Stomach (tissue), 9 donors: ENCODE measurements around the gene BAHD1. TPM values are rescaled to one million over a fixed set of nuclear protein-coding genes. Genes with fewer than 3 reads are reported as not detected.

ENCODE experiments used
- DNase-seq, 2 donors: peaks; one replicate each; pipeline versions ENCODE4 v3.0.0 to v3.0.0-alpha.2; 2013 to 2019
- H3K27ac ChIP-seq, 5 donors: fragments of 200-600 bp in 4 of 5; sonication (generic) in 4 of 5; one replicate each; pipeline ENCODE4 v1.5.1; 2013 to 2019; ENCODE audit warnings: mild to moderate bottlenecking in 1 of 5, moderate library complexity in 1 of 5
- H3K27me3 ChIP-seq, 3 donors: fragments of 200-600 bp; sonication (generic); one replicate each; pipeline ENCODE4 v1.5.1; 2017 to 2019; ENCODE audit warnings: mixed run types in 1 of 3
- H3K36me3 ChIP-seq, 4 donors: fragments of 200-600 bp; sonication (generic); 1 replicate in 3 of 4; 2 replicates in 1 of 4; pipeline ENCODE4 v1.5.1; 2016 to 2019
- H3K4me1 ChIP-seq, 4 donors: fragments of 200-600 bp; sonication (generic); one replicate each; pipeline ENCODE4 v1.5.1; 2016 to 2019
- H3K4me3 ChIP-seq, 4 donors: fragments of 200-600 bp; sonication (generic) in 3 of 4; one replicate each; pipeline ENCODE4 v1.5.1; 2016 to 2019; ENCODE audit warnings: mild to moderate bottlenecking in 1 of 4
- H3K9me3 ChIP-seq, 4 donors: fragments of 200-600 bp; sonication (generic); one replicate each; pipeline ENCODE4 v1.5.1; 2016 to 2019
- EP300 ChIP-seq: sonication (generic); formaldehyde crosslinking; IDR thresholded peaks from one replicate; pipeline ENCODE4 v1.6.1; 2017; ENCODE audit warnings: antibody characterized with exemption
- POLR2A ChIP-seq, 4 donors: fragments of 450-650 bp; IDR thresholded peaks; one replicate each; pipeline ENCODE4 v1.6.1; 2016; ENCODE audit warnings: antibody characterized with exemption in 4 of 4, control low read depth in 2 of 4, mild to moderate bottlenecking in 1 of 4, moderate library complexity in 1 of 4
- POLR2AphosphoS5 ChIP-seq, 3 donors: sonication (generic); formaldehyde crosslinking; IDR thresholded peaks; one replicate each; pipeline ENCODE4 v1.6.1; 2016; ENCODE audit warnings: antibody characterized with exemption in 3 of 3
- WGBS, 5 donors: extraction: QIAGEN DNeasy Blood & Tissue Kit in 3 of 5; methylation state at CpG; one replicate each; pipeline versions ENCODE4 v1.1.5 to v1.1.7; 2013 to 2018; 5-methylcytosine and 5-hydroxymethylcytosine counted together
- intact Hi-C: fragments of 100-400 bp; cut with DNase I; formaldehyde crosslinking; loops from one replicate; pipeline ENCODE4 v1.15.1; 2023; ENCODE audit warnings: low total_unique reads
- polyA plus RNA-seq, 3 donors: library from polyadenylated mRNA; stranded (reverse); fragments of 200-250 nt; gene quantifications; one replicate each; pipeline ENCODE4 v1.2.3, GENCODE V29; 2013
- total RNA-seq, 5 donors: library from RNA; depleted of rRNA; stranded (reverse); fragments of >200 nt; gene quantifications; one replicate each; pipeline versions ENCODE4 v1.1.0 to v1.2.3, GENCODE V29; 2014 to 2016
- TF ChIP-seq, protein P1 (sequence below), 7 experiments: fragments of 450-650 bp in 4 of 7; fragments of 200-600 bp in 3 of 7; sonication (generic) in 3 of 7; IDR thresholded peaks; one replicate each; pipeline ENCODE4 v1.5.1; 2016 to 2019; ENCODE audit warnings: antibody characterized with exemption in 7 of 7, control low read depth in 2 of 7, mild to moderate bottlenecking in 1 of 7
- donor health status: healthy with polysubstance abuse.
- donor health status: Bipolar disorder and iron deficiency.
- donor health status: healthy.

The BAHD1 gene
- total and polyA plus RNA-seq, 8 donors = 5.3 to 35.9 (median 9.9) TPM

DNA sequence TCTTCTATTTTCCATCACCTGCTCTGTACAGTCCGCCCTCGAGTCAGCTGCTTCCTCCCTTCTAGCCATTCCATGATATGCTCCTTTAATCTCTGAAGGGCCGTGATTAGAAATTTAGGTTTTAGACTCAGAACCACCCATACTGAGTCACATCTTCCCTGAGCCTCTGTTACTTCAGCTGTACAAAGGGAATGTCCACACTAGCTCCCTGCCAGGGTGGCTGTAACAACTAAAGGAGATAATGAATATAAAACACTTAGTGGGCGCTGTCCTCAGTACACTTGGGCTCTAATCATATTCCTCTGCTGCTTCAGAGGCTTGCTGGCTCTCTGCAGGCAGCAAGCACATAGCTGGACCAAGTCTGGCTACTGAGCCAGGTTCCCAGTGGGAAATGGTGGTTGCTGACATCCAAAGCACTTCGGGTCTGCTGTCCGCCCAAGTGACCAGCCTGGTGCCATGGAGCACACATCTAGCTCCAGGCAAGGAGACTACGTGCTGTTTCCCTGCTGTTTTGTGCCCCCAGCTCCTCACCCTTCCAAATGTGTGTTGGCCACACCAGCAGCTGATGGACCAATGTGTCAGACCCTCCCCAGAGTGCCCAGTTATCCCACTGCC lies 29.1 kb downstream of the BAHD1 start:
- H3K9me3 ChIP-seq = no peaks in the 10 kb centered on the region
- DNase-seq = no peak
- intact Hi-C loops = no loop called here
- peak overlapping the region; percentile 79 to 96 (median 92) for H3K4me3 ChIP-seq
- H3K27me3 ChIP-seq = no peaks in the 10 kb centered on the region
- H3K27ac ChIP-seq = peak overlapping the region; percentile 82 to 93 (median 90)
- H3K4me1 ChIP-seq = peaks cover 20 to 33% (median 31%) of the 10 kb centered on the region in 4 donors
- no peak for TF ChIP-seq POLR2AphosphoS5 (IDR thresholded peaks at IDR 0.05)
- TF ChIP-seq EP300 = no peak
- TF ChIP-seq, protein P1, sequence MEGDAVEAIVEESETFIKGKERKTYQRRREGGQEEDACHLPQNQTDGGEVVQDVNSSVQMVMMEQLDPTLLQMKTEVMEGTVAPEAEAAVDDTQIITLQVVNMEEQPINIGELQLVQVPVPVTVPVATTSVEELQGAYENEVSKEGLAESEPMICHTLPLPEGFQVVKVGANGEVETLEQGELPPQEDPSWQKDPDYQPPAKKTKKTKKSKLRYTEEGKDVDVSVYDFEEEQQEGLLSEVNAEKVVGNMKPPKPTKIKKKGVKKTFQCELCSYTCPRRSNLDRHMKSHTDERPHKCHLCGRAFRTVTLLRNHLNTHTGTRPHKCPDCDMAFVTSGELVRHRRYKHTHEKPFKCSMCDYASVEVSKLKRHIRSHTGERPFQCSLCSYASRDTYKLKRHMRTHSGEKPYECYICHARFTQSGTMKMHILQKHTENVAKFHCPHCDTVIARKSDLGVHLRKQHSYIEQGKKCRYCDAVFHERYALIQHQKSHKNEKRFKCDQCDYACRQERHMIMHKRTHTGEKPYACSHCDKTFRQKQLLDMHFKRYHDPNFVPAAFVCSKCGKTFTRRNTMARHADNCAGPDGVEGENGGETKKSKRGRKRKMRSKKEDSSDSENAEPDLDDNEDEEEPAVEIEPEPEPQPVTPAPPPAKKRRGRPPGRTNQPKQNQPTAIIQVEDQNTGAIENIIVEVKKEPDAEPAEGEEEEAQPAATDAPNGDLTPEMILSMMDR (IDR thresholded peaks at IDR 0.05) = no peak
- no peak for TF ChIP-seq POLR2A (IDR thresholded peaks at IDR 0.05)
- WGBS, 5 donors = 67 to 81% (median 75%) methylated on average over 5 to 7 of the region's 7 CpGs
- H3K36me3 ChIP-seq = peaks cover 12 to 30% (median 27%) of the 10 kb centered on the region in 4 donors

DNA sequence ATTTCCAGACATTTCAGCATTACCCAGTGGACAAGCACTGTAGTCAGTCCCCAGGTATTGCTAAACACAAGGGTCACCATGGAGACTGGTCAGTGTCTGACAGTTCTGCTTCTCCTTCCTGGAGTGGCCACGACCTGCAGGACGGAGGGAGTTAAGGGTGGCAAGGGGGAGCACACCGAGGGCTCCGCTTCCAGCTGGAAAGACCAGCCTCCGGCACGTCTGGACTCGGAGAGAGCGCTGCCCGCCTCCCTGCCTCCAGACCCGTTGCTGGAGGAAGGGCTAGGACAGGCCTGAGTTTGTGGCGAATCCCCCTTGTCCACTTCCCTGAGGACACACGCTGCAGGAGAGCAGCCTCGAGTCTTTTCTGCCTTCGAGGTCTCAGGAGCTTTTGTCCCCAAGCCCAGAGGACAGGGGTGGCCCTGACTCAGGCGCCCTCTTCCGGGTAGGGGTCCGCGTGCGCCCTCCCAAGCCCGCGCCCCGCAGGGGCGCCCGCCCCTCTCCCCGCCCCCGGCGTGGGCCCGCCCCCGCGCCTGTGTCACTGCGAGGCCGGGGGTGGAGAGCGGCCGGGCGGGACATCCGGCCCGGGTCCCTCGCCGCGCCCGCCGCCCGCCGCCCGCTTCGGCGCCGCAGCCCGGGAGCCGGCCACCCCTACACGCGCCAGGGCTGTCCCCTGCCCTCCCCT lies 29.8 kb downstream of the BAHD1 start, which contains the start of gene CHST14:
Gene CHST14 (plus strand): TSS at position 562 of the 682 bp plus-strand sequence. CDS start 230 bp downstream, outside the sequence.
- Histone ChIP-seq H3K36me3 (peaks cover 5 to 23% (median 20%) of the 10 kb centered on the region in 4 donors), H3K27ac (peak within 1 kb of the TSS; percentile 82 to 93 (median 90)), H3K9me3 (no peaks in the 10 kb centered on the region), H3K4me1 (peaks cover 20 to 33% (median 31%) of the 10 kb centered on the region in 4 donors), H3K27me3 (no peaks in the 10 kb centered on the region), H3K4me3 (peak within 1 kb of the TSS; percentile 79 to 96 (median 92))
- intact Hi-C loops = no loop called here
- TF ChIP-seq EP300 = no peak
- TF ChIP-seq, protein P1 (IDR thresholded peaks at IDR 0.05) = no peak
- TF ChIP-seq POLR2AphosphoS5 (IDR thresholded peaks at IDR 0.05) = no peak
- no peak for TF ChIP-seq POLR2A (IDR thresholded peaks at IDR 0.05)
- peak; percentile 55 to 88 for DNase-seq
- WGBS, 5 donors = 0 to 4% (median 2%) methylated on average over 13 to 52 of the region's 52 CpGs

DNA sequence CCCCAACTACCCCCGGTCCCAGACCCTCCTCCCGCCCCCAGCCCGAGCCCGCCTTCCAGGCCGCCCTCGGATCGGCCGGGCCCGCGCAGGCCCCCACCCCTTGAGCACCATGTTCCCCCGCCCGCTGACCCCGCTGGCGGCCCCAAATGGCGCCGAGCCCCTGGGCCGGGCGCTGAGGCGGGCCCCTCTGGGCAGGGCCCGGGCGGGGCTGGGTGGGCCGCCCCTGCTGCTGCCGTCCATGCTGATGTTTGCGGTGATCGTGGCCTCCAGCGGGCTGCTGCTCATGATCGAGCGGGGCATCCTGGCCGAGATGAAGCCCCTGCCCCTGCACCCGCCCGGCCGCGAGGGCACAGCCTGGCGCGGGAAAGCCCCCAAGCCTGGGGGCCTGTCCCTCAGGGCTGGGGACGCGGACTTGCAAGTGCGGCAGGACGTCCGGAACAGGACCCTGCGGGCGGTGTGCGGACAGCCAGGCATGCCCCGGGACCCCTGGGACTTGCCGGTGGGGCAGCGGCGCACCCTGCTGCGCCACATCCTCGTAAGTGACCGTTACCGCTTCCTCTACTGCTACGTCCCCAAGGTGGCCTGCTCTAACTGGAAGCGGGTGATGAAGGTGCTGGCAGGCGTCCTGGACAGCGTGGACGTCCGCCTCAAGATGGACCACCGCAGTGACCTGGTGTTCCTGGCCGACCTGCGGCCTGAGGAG lies 30.5 kb downstream of the BAHD1 start:
- DNase-seq = peak; percentile 37 to 78

More for the DNA sequence above, 30.5 kb downstream of the BAHD1 start:
- no peaks in the 10 kb centered on the region for H3K27me3 ChIP-seq
- peak overlapping the region; percentile 82 to 93 (median 90) for H3K27ac ChIP-seq
- peaks cover 0 to 16% (median 13%) of the 10 kb centered on the region in 4 donors for H3K36me3 ChIP-seq
- peaks cover 16 to 30% (median 26%) of the 10 kb centered on the region in 4 donors for H3K4me1 ChIP-seq
- 0 to 1% (median 0%) methylated on average over 11 to 60 of the region's 60 CpGs for WGBS, 5 donors
- no peaks in the 10 kb centered on the region for H3K9me3 ChIP-seq
- H3K4me3 ChIP-seq = peak overlapping the region; percentile 79 to 96 (median 92)
- intact Hi-C loops = no loop called here
- TF ChIP-seq POLR2AphosphoS5 (IDR thresholded peaks at IDR 0.05) = no peak
- TF ChIP-seq, protein P1 (IDR thresholded peaks at IDR 0.05) = no peak
- TF ChIP-seq EP300 = no peak
- no peak for TF ChIP-seq POLR2A (IDR thresholded peaks at IDR 0.05)
